IPS DF 19.7 (cell line): ENCODE data around the gene CARMIL1.
A peak's percentile ranks its signal among the peaks of the same experiment; 100 is the strongest.

Experiments used
- DNase-seq: peaks from one replicate; pipeline ENCODE4 v3.0.0-alpha.2; 2013; ENCODE audit warnings: low read depth, low spot score

Gene CARMIL1

GRCh38 chr6:25504661-25505060, 225.5 kb downstream of the CARMIL1 start:
- no peak for DNase-seq

GRCh38 chr6:25506020-25506419, 226.8 kb downstream of the CARMIL1 start:
- no peak for DNase-seq

- no peak for DNase-seq
Observed at GRCh38 chr6:25508051-25508450, 228.9 kb downstream of the CARMIL1 start.

- DNase-seq: no peak
Observed at GRCh38 chr6:25511376-25511775, 232.2 kb downstream of the CARMIL1 start.

GRCh38 chr6:25512560-25512959, 233.4 kb downstream of the CARMIL1 start:
- DNase-seq: no peak

- no peak for DNase-seq
Observed at GRCh38 chr6:25519856-25520255, 240.7 kb downstream of the CARMIL1 start.

- DNase-seq: no peak
Observed at GRCh38 chr6:25524542-25524941, 245.4 kb downstream of the CARMIL1 start.

GRCh38 chr6:25525078-25525477, 245.9 kb downstream of the CARMIL1 start:
- DNase-seq: no peak

GRCh38 chr6:25534942-25535631, 255.9 kb downstream of the CARMIL1 start:
- DNase-seq: no peak

- no peak for DNase-seq
Observed at GRCh38 chr6:25535632-25536225, 256.6 kb downstream of the CARMIL1 start.

GRCh38 chr6:25536781-25537180, 257.6 kb downstream of the CARMIL1 start:
- no peak for DNase-seq

- no peak for DNase-seq
Observed at GRCh38 chr6:25537349-25538018, 258.3 kb downstream of the CARMIL1 start.

- no peak for DNase-seq
Observed at GRCh38 chr6:25541228-25541627, 262.1 kb downstream of the CARMIL1 start.

- no peak for DNase-seq
Observed at GRCh38 chr6:25542984-25543910, 264.1 kb downstream of the CARMIL1 start.

- DNase-seq: no peak
Observed at GRCh38 chr6:25544833-25545232, 265.7 kb downstream of the CARMIL1 start.

GRCh38 chr6:25547797-25548196, 268.6 kb downstream of the CARMIL1 start:
- no peak for DNase-seq

GRCh38 chr6:25548451-25548850, 269.3 kb downstream of the CARMIL1 start:
- no peak for DNase-seq

GRCh38 chr6:25550631-25551030, 271.5 kb downstream of the CARMIL1 start:
- DNase-seq: no peak

- no peak for DNase-seq
Observed at GRCh38 chr6:25553502-25553901, 274.3 kb downstream of the CARMIL1 start.

- no peak for DNase-seq
Observed at GRCh38 chr6:25555188-25555587, 276.0 kb downstream of the CARMIL1 start.

GRCh38 chr6:25556516-25556915, 277.3 kb downstream of the CARMIL1 start:
- peak; percentile 38 for DNase-seq
